Tibial artery (tissue), 4 donors: ENCODE measurements around the gene DDX20.

Experiments used
- DNase-seq, 2 donors: peaks; one replicate each; pipeline ENCODE4 v3.0.0-alpha.2; 2019
- H3K27ac ChIP-seq, 2 donors: fragments of 200-600 bp; sonication (generic) in 1 of 2; 1 replicate in 1 of 2; 2 replicates in 1 of 2; pipeline ENCODE4 v1.5.1; 2018 to 2019; ENCODE audit warnings: mild to moderate bottlenecking in 1 of 2
- H3K27me3 ChIP-seq, 2 donors: fragments of 200-600 bp; sonication (generic) in 1 of 2; one replicate each; pipeline versions ENCODE4 v1.5.1 to v1.6.0; 2016 to 2019
- H3K36me3 ChIP-seq, 3 donors: fragments of 200-600 bp; sonication (generic) in 2 of 3; one replicate each; pipeline ENCODE4 v1.5.1; 2016 to 2019; ENCODE audit warnings: mild to moderate bottlenecking in 2 of 3
- H3K4me1 ChIP-seq, 4 donors: fragments of 200-600 bp; sonication (generic) in 2 of 4; 1 replicate in 3 of 4; 2 replicates in 1 of 4; pipeline ENCODE4 v1.5.1; 2016 to 2019
- H3K4me3 ChIP-seq, 2 donors: fragments of 200-600 bp; sonication (generic) in 1 of 2; 1 replicate in 1 of 2; 2 replicates in 1 of 2; pipeline ENCODE4 v1.5.1; 2018 to 2019; ENCODE audit warnings: mild to moderate bottlenecking in 2 of 2
- H3K9me3 ChIP-seq, 3 donors: fragments of 200-600 bp; sonication (generic) in 1 of 3; one replicate each; pipeline ENCODE4 v1.5.1; 2016 to 2019
- CTCF ChIP-seq, 2 experiments: fragments of 200-600 bp in 1 of 2; fragments of 450-650 bp in 1 of 2; IDR thresholded peaks; one replicate each; pipeline ENCODE4 v1.5.1; 2017 to 2019; ENCODE audit warnings: antibody characterized with exemption in 2 of 2, mild to moderate bottlenecking in 1 of 2, moderate library complexity in 1 of 2
- intact Hi-C: fragments of 100-400 bp; cut with DNase I; formaldehyde crosslinking; loops from one replicate; pipeline ENCODE4 v1.15.0; 2023; ENCODE audit warnings: low total_unique reads

The DDX20 gene

DNA sequence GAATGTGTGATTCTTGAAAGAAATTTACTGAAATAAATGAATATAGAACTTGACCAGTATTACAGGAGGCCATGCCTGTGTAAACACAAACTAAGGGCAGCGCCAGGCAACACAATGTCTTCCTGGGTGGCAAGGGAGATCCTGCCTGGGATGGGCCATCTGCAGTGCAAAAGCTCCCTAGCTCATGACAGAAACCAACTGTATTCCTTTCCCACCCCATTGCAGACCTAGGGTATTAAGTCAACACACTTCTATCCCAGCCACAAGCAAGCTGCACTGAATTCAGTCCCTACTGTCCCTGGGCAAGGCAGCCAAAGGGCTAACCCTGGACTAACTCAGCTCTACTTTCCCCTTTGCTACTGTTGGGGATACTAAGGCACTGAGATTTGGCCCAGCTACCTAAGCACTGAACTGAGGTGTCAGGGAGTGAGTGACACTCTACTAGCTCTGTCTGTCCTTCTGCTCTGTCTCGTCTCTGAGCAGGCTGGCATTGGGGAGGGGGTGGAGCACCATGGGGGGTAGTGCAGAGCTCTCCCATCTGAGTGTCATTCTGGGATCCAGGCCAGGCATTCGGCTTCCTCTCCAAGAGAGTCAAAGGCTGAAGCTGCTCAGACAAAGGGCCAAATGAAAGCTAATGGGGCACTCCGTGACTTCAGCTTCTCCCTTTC lies 19.0 kb upstream of the DDX20 start:
- TF ChIP-seq CTCF (IDR thresholded peaks at IDR 0.05): no peak
- intact Hi-C loops: loop anchor here (10.0 kb wide), 1 partner anchor 232 kb away; the partner anchor contains the start of genes ADORA3 and TMIGD3
- no peaks in the 10 kb centered on the region for H3K27me3 ChIP-seq
- peaks cover 0 to 57% (median 35%) of the 10 kb centered on the region in 4 donors for H3K4me1 ChIP-seq
- H3K9me3 ChIP-seq: no peaks in the 10 kb centered on the region
- DNase-seq: no peak
- H3K4me3 ChIP-seq: no peak overlapping the region
- H3K36me3 ChIP-seq: peaks cover 0 to 4% (median 0%) of the 10 kb centered on the region in 3 donors
- H3K27ac ChIP-seq: peak overlapping the region in 1 of 2 donors; percentile 96

DNA sequence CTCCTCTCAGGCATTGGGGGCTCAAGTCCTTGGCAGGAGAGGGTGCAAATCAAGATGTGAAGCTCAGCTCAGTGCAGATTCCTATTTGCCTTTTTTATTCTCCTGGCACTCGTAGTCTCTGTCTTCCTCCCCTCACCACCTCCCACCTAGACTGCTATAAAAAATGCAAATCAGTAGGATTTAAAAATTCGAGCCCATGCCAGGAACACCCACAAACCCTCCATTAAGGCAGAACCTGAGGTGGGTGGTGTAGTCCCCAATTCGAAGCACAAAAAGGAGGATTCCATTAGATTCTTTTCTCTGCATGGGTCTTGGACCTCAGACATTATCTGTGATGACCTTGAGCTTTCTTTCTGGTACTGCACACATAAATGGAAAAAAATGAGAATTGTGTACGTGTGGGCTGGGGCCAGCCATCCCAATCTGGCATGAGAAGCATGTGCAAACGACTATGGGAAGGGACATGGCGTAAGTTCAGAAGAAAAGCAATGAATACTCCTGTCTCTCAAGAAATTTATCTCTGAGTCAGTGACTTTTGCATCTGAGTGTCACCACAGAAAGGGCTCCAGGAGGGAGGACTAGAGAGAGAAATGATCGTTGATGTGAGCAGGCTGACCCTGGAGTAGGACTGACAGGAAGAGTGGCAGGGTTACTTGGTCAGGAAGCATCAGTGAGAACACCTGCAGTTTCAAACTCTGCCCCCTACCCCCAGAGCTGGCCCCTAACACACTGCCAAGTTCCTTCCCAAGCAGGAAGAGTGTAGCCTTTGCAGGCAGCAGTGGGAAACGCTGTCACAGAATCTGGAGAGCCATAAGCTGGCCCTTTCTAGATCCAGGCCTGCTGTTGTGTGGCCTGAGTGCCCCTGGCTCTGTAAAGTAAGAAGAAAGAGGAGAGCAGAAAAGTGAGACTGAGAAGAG lies 18.2 kb upstream of the DDX20 start:
- peak overlapping the region; percentile 76 to 90 for H3K4me3 ChIP-seq
- peaks cover 0 to 4% (median 0%) of the 10 kb centered on the region in 3 donors for H3K36me3 ChIP-seq
- TF ChIP-seq CTCF (IDR thresholded peaks at IDR 0.05): no peak
- H3K4me1 ChIP-seq: peaks cover 0 to 56% (median 35%) of the 10 kb centered on the region in 4 donors
- no peaks in the 10 kb centered on the region for H3K9me3 ChIP-seq
- no peaks in the 10 kb centered on the region for H3K27me3 ChIP-seq
- no peak for DNase-seq
- intact Hi-C loops: loop anchor here (10.0 kb wide), 1 partner anchor 233 kb away; the partner anchor contains the start of genes ADORA3 and TMIGD3
- peak overlapping the region; percentile 96 to 99 for H3K27ac ChIP-seq

DNA sequence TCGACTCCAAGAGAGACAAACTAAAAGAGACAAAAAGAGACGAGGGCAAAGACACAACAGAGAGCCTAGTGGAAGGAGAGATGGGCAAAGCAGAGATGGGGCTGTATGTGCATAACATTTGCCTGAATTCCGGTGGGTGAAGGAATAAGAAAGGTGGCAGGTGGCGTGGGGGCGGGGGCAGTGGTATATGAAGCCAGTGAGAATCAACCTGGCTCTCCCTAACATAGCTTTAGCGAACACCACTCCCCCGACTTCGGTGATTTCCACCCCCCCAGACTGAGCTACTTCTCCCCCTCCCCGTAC lies 17.6 kb upstream of the DDX20 start:
- H3K4me1 ChIP-seq: peaks cover 0 to 52% (median 34%) of the 10 kb centered on the region in 4 donors
- intact Hi-C loops: loop anchor here (10.0 kb wide), 1 partner anchor 233 kb away; the partner anchor contains the start of genes ADORA3 and TMIGD3

DNA sequence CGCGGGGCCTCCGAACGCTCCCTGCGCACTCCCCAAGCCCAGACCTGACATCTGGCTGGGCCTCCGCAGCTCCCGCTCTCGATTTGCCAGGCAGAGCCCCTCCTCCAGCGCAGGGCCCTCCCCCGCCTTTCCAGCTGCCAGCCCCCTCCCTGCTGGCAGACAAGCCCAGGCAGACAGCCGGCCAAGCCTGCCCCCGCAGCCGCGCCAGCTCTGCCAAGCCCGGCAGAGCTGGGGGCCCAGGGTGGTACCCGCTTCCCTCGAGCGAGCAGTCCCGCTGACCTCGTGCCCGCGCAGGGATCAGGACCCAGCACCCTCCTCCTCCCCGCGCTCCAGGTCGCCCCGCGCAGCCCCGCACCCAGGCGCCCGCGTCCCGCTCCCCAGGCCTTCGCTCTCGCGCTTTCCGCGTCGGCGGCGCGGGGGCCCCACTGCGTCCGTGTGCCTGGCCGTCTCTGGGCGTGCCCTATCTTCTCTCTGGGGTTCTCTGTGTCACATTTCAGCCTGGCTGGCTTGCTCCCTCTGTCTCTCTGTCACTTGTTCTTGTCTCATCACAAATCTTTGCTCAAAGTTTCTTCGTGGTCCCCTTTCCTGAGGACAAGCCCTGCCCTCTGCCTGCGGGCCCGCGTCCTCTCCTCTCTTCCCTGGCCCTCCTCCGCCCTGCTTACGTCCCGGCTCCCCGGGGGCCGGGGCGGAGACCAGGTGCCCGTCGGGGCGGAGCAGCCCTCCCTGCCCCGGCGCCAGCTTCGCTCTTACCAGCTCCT lies 17.1 kb upstream of the DDX20 start:
- intact Hi-C loops: loop anchor here (10.0 kb wide), 1 partner anchor 234 kb away; the partner anchor contains the start of genes ADORA3 and TMIGD3
- Histone ChIP-seq H3K9me3 (no peaks in the 10 kb centered on the region), H3K4me1 (peaks cover 0 to 47% (median 30%) of the 10 kb centered on the region in 4 donors), H3K4me3 (peak overlapping the region; percentile 76 to 90), H3K27me3 (no peaks in the 10 kb centered on the region), H3K27ac (peak overlapping the region; percentile 96 to 99), H3K36me3 (peaks cover 0 to 4% (median 0%) of the 10 kb centered on the region in 3 donors)
- DNase-seq: peak; percentile 67 to 93
- TF ChIP-seq CTCF (IDR thresholded peaks at IDR 0.05): peak; percentile 7 to 9

More for the DNA sequence above, 17.6 kb upstream of the DDX20 start:
- no peak for TF ChIP-seq CTCF (IDR thresholded peaks at IDR 0.05)
- peak overlapping the region; percentile 96 to 99 for H3K27ac ChIP-seq
- H3K9me3 ChIP-seq: no peaks in the 10 kb centered on the region
- H3K4me3 ChIP-seq: peak overlapping the region; percentile 76 to 90
- DNase-seq: no peak
- no peaks in the 10 kb centered on the region for H3K27me3 ChIP-seq
- peaks cover 0 to 4% (median 0%) of the 10 kb centered on the region in 3 donors for H3K36me3 ChIP-seq
